HTR-8/SVneo (cell line): ENCODE measurements around the gene STOX1.
"Not testable (repeated sequence)": the region's sequence is repeated elsewhere in the genome, so short reads cannot be mapped to it uniquely, and the experiment has no call there.

ENCODE experiments used
- DNase-seq: peaks from one replicate; pipeline ENCODE4 v3.0.0; 2011; ENCODE audit warnings: low spot score, mixed read lengths; ENCODE audit not compliant: insufficient read length
- FAIRE-seq: peaks from 2 replicates; lab custom pipeline; 2011; peaks lifted over from hg19 to GRCh38; lab: Jason Lieb, UNC

Gene STOX1

GRCh38 chr10:68828083-68828601 lies 811 bp downstream of the STOX1 start:
- DNase-seq: peak; percentile 28
- not testable (repeated sequence) for FAIRE-seq

- no peak for FAIRE-seq
- no peak for DNase-seq
These were observed 1.5 kb downstream of the STOX1 start for GRCh38 chr10:68828833-68829232.

- no peak for DNase-seq
- FAIRE-seq: no peak
These were observed 2.2 kb downstream of the STOX1 start for GRCh38 chr10:68829521-68829920.

- FAIRE-seq (no peak), DNase-seq (no peak)
These were observed 2.6 kb downstream of the STOX1 start for GRCh38 chr10:68829952-68830351.

DNA sequence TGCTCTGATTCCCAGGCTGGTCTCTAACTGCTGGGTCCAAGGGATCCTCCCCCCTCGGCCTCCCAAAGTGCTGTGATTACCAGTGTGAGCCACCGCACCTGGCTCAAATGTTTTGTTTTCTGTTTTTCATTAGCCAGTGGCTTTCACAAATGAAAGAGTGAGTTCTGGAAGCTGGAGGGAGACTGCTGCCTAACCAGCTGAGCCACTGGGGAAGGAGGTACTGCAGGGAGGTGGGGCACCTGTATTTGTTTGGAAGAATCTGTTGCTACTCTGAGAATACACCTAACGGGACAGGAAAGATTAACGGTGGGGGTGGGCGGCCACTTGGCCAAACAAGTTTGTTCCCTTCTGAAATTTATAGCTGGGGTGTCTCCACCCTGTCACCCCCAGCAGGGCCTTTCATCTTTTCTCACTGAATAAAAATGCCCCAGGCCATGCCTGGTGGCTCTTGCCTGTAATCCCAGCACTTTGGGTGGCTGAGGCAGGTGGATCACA lies 4.7 kb downstream of the STOX1 start:
- FAIRE-seq: no peak
- DNase-seq: no peak

GRCh38 chr10:68832601-68833000 lies 5.3 kb downstream of the STOX1 start:
- FAIRE-seq (no peak), DNase-seq (no peak)

GRCh38 chr10:68837626-68838322 lies 10.4 kb downstream of the STOX1 start:
- no peak for DNase-seq
- FAIRE-seq: no peak

GRCh38 chr10:68840650-68841049 lies 13.3 kb downstream of the STOX1 start:
- FAIRE-seq, DNase-seq: not testable (repeated sequence)

DNA sequence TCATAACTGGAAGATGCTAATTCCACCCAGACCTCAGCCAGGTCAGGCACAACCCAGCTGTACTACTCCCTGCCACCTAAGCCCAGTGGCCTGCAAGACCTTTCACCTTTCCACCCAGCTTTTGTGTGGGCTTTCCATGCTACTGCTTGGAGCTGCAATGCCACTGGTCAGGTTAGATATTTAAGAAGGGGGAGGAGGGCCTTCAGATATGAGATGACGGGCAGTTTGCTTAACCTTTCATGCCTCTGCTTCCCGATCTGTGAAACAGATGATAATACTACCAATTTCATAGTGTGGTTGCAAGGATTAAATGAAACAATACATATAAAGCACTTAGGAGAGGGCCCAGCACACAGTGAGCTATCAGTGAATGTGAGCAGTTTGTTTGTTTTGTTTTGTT lies 20.9 kb downstream of the STOX1 start:
- FAIRE-seq (no peak), DNase-seq (no peak)

- DNase-seq (no peak), FAIRE-seq (no peak)
These were observed 21.5 kb downstream of the STOX1 start for GRCh38 chr10:68848806-68849205.

DNA sequence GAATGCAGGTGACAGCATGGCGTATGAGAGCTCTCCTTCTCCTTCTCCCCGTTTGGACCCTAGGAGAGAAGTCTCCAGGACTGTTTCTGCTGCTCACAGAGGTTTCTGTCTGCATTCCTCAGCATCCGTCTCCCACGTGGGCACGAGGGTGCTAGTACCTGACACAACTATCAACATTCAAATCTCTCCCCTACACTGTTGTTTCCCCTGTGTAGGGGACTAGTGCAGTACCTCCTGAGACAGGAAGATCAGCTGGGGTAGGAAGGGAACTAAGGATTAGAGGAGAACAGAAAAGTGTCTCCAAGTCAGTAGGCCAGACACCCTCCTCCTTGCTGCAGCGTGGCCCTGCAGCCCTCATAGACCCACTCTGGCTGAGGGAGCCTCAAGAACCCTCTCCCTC lies 29.0 kb downstream of the STOX1 start:
- FAIRE-seq: no peak
- DNase-seq: no peak

DNA sequence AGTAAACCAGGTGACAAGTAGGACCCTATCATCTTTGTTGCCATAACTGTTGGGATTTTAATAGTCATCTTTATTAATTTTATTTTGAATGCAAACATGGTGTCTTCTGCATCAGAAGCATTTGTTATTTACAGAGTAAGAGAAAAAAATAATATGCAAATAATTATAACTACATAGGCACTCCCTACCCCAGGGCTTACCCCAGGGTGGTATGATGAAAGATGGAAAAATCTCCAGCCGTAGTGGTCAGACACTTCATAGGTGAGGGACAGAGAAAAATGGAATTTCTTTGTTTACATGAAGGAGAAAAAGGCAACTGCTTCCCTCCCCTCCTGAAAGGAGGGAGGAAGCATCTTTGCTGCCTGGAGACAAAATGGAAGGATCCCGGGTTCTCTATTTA lies 29.7 kb downstream of the STOX1 start:
- DNase-seq (no peak), FAIRE-seq (no peak)

DNA sequence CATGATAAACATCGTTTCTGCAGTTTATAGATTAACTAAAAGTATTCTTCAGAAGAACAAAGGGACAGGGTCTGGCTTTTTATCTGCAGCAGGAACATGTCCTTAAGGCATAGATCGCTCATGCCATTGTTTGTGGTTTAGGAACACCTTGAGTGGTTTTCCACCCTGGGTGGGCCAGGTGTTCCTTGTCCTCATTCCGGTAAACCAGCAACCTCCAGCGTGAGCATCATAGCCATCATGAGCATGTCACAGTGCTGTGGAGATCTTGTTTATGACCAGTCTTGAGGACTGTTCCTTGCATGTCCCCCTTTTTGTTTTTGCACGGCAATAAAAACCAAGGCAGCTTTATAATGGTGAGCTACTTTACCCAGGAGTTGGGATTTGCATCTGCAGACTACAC lies 33.9 kb downstream of the STOX1 start:
- FAIRE-seq (no peak), DNase-seq (no peak)

DNA sequence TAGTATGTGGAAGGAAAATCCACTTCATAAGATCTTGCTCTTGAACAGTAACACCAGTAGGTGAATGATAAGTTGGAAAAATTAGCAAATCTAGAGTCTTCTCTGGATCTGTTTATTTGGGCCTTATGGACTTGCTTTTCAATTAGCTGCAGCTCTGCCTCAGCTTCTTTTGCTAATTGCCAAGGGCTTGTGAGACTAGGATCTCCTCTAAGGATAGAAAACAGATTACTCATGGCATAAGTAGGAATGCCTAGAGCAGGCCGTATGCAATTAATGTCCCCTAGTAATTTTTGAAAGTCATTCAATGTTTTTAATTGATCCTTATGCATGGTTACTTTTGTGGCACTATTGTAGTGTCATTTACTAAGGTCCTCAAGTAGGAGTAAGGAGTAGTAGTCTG lies 37.3 kb downstream of the STOX1 start:
- DNase-seq: no peak
- no peak for FAIRE-seq

DNA sequence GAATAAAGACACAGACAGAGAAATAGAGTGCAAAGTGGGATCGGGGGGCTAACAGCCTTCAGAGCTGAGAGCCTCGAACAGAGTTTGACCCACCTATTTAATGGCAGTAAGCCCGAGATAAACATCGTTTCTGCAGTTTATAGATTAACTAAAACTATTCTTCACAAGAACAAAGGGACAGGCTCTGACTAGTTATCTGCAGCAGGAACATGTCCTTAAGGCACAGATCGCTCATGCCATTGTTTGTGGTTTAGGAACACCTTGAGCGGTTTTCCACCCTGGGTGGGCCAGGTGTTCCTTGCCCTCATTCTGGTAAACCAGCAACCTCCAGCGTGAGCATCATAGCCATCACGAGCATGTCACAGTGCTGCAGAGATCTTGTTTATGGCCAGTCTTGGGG lies 40.8 kb downstream of the STOX1 start:
- DNase-seq, FAIRE-seq: not testable (repeated sequence)

DNA sequence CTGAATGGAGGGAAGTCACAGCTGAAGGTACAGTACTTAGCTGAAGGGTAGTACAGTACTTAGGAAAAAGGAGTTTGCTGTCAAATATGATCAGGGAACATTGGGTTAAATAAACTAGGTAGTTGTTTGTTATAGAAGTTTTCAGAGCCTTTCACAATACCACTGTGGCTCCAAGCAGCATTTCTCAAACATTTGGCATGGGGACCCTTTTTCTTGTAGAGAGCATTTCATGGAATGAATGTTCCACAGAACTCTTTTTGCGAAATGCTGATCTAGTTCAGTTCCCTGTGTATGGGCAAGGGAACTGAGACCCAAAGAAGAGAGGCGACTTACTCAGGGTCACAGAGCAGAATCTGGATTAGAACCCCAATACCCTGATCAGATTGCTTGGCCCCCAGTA lies 42.3 kb downstream of the STOX1 start:
- DNase-seq: no peak
- no peak for FAIRE-seq

GRCh38 chr10:68870061-68870460 lies 42.7 kb downstream of the STOX1 start:
- DNase-seq (no peak), FAIRE-seq (no peak)

DNA sequence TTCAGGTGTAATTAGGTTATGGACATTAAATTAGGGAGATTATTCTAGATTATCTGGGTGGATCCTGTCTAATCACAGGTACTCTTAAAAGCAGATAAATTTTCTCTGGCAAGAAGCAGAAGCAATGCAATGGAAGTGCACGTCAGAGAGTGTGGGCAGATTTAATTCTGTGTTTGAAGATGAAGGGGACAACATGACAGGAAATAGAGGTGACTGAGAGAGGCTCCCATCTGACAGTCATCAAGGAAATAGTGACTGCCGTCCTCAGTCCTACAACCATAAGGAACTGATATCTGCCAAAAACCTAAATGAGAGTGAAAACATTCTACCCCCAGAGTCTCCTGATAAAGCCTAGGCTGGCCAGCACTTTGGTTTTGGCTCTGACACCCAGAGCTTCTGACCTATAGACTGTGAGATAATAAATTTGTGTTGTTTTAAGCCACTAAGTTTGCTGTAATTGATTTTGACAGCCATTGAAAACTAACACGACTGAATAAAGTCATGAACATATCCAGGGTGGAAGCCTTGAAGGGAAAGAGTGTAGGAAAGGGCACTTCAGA lies 43.3 kb downstream of the STOX1 start:
- no peak for DNase-seq
- no peak for FAIRE-seq

- DNase-seq: no peak
- FAIRE-seq: no peak
These were observed 43.9 kb downstream of the STOX1 start for GRCh38 chr10:68871105-68871711.

- DNase-seq (no peak), FAIRE-seq (no peak)
These were observed 44.5 kb downstream of the STOX1 start for GRCh38 chr10:68871731-68872342.
